ENCODE results near the gene CHADL.

CHADL gene

GRCh38 chr22:41256254-41257253, 15.8 kb upstream of the CHADL start:
- DNase-seq: no peak

GRCh38 chr22:41254230-41254629, 13.5 kb upstream of the CHADL start:
- no peak for DNase-seq

GRCh38 chr22:41252365-41252764, 11.6 kb upstream of the CHADL start:
- DNase-seq: no peak

- no peak for DNase-seq
These were observed 9.4 kb upstream of the CHADL start for GRCh38 chr22:41250127-41250526.

- DNase-seq: no peak
These were observed 8.7 kb upstream of the CHADL start for GRCh38 chr22:41249442-41249841.

- no peak for DNase-seq
These were observed 8.0 kb upstream of the CHADL start for GRCh38 chr22:41248758-41249157.

- DNase-seq: no peak
These were observed 7.6 kb upstream of the CHADL start for GRCh38 chr22:41248314-41248713.

GRCh38 chr22:41247703-41248102, 7.0 kb upstream of the CHADL start:
- no peak for DNase-seq

- DNase-seq: no peak
These were observed 5.3 kb upstream of the CHADL start for GRCh38 chr22:41245917-41246499.

GRCh38 chr22:41243361-41243760, 2.6 kb upstream of the CHADL start:
- DNase-seq: no peak

GRCh38 chr22:41242396-41243117, 1.8 kb upstream of the CHADL start:
- DNase-seq: no peak

GRCh38 chr22:41241133-41241676, 474 bp upstream of the CHADL start:
- no peak for DNase-seq

GRCh38 chr22:41239443-41240128, 1.1 kb downstream of the CHADL start:
- no peak for DNase-seq

- DNase-seq: no peak
These were observed 1.9 kb downstream of the CHADL start for GRCh38 chr22:41238570-41239442.

GRCh38 chr22:41237707-41238569, 2.8 kb downstream of the CHADL start:
- DNase-seq: peak; percentile 84

- no peak for DNase-seq
These were observed 3.6 kb downstream of the CHADL start for GRCh38 chr22:41237036-41237706.

GRCh38 chr22:41234815-41235695, 5.7 kb downstream of the CHADL start:
- DNase-seq: no peak

- no peak for DNase-seq
These were observed 9.4 kb downstream of the CHADL start for GRCh38 chr22:41231369-41231768.

GRCh38 chr22:41230401-41230785, 10.3 kb downstream of the CHADL start:
- DNase-seq: no peak
